B cell (primary cell): ENCODE measurements around the gene GABRG2. TPM values are rescaled to one million over a fixed set of nuclear protein-coding genes. Genes with fewer than 3 reads are reported as not detected.

Experiments
- ATAC-seq: fragments of 200-7000 bp; cut with Tn5 transposase; one replicate; pipeline ENCODE4 v1.10.0; 2021; ENCODE audit warnings: low read depth, mild to moderate bottlenecking, moderate number of reproducible peaks, moderate library complexity
- CTCF ChIA-PET: fragments of 350-600 bp; sonication (Branson Sonifier 250); formaldehyde crosslinking; loops from one replicate; lab custom pipeline; 2021; ENCODE audit warnings: antibody characterized with exemption, inconsistent platforms; lab: Charles Lee
- POLR2A ChIA-PET: fragments of 350-600 bp; sonication (Branson Sonifier 250); formaldehyde crosslinking; loops from one replicate; lab custom pipeline; 2021; ENCODE audit warnings: antibody characterized with exemption; lab: Charles Lee
- DNase-seq: peaks from one replicate; pipeline ENCODE4 v3.0.0; 2013
- H2AFZ ChIP-seq: 2 replicates; pipeline ENCODE4 v1.6.1; 2012; ENCODE audit warnings: mild to moderate bottlenecking, low read depth, low read length; ENCODE audit not compliant: insufficient read depth, poor library complexity, severe bottlenecking
- H3K27ac ChIP-seq, 2 donors: 1 replicate in 1 of 2; 2 replicates in 1 of 2; pipeline ENCODE4 v1.5.1; 2012 to 2013; ENCODE audit warnings: low read length in 2 of 2, mild to moderate bottlenecking in 2 of 2, moderate library complexity in 1 of 2
- H3K27me3 ChIP-seq, 4 experiments: fragments of 200-600 bp in 1 of 4; sonication (generic) in 1 of 4; replicated peaks in 1 of 4; 1 replicate in 2 of 4; 2 replicates in 2 of 4; pipeline versions ENCODE4 v1.6.1 to v1.7.0; 2013 to 2016; ENCODE audit warnings: low read length in 3 of 4, mild to moderate bottlenecking in 2 of 4, mixed read lengths in 1 of 4, moderate library complexity in 1 of 4; ENCODE audit not compliant: insufficient read depth in 4 of 4, control insufficient read depth in 3 of 4; ENCODE audit errors: control extremely low read depth in 1 of 4
- H3K36me3 ChIP-seq, 2 experiments: replicated peaks in 1 of 2; 1 replicate in 1 of 2; 2 replicates in 1 of 2; pipeline versions ENCODE4 v1.6.1 to v1.7.1; 2013; ENCODE audit warnings: low read length in 1 of 2; ENCODE audit not compliant: insufficient read depth in 2 of 2, control insufficient read depth in 1 of 2; ENCODE audit errors: control extremely low read depth in 1 of 2, extremely low read depth in 1 of 2
- H3K4me1 ChIP-seq, 2 donors: fragments of 200-600 bp in 1 of 2; sonication (generic) in 1 of 2; 1 replicate in 1 of 2; 2 replicates in 1 of 2; pipeline versions ENCODE4 v1.5.1 to v1.6.1; 2013 to 2017; ENCODE audit warnings: low read length in 2 of 2; ENCODE audit not compliant: control insufficient read depth in 2 of 2, insufficient read depth in 2 of 2
- H3K4me2 ChIP-seq: replicated peaks from 2 replicates; pipeline ENCODE3; 2012; ENCODE audit warnings: mild to moderate bottlenecking, low read depth, low read length; ENCODE audit not compliant: poor library complexity, severe bottlenecking
- H3K4me3 ChIP-seq, 5 experiments: fragments of 200-600 bp in 1 of 5; sonication (generic) in 1 of 5; 1 replicate in 3 of 5; 2 replicates in 2 of 5; pipeline versions ENCODE4 v1.5.1 to v1.7.0; 2011 to 2016; ENCODE audit warnings: low read length in 4 of 5, mild to moderate bottlenecking in 4 of 5, low read depth in 2 of 5, control low read depth in 1 of 5, moderate library complexity in 1 of 5; ENCODE audit not compliant: insufficient read depth in 1 of 5; ENCODE audit errors: control extremely low read depth in 1 of 5, extremely low read depth in 1 of 5
- H3K79me2 ChIP-seq: fragments of 200-600 bp; sonication (generic); one replicate; pipeline ENCODE4 v1.6.0; 2016; ENCODE audit warnings: low read length; ENCODE audit not compliant: control insufficient read depth, insufficient read depth
- H3K9ac ChIP-seq: fragments of 200-600 bp; sonication (generic); 2 replicates; pipeline ENCODE4 v1.6.1; 2017; ENCODE audit warnings: mild to moderate bottlenecking, low read length, moderate library complexity
- H3K9me3 ChIP-seq, 3 donors: one replicate each; pipeline versions ENCODE4 v1.6.1 to v1.7.1; 2013; ENCODE audit warnings: low read length in 2 of 3; ENCODE audit not compliant: control insufficient read depth in 2 of 3, insufficient read depth in 1 of 3; ENCODE audit errors: control extremely low read depth in 1 of 3
- H4K20me1 ChIP-seq: 2 replicates; pipeline ENCODE4 v1.6.0; 2012; ENCODE audit warnings: mild to moderate bottlenecking, low read length; ENCODE audit not compliant: insufficient read depth, control insufficient read depth, poor library complexity, severe bottlenecking
- H3K27ac Mint-ChIP-seq: one replicate; pipeline ENCODE4 v1.8.0; 2021; ENCODE audit warnings: mixed read lengths
- H3K27me3 Mint-ChIP-seq: one replicate; pipeline ENCODE4 v1.8.0; 2021; ENCODE audit warnings: mixed read lengths
- H3K4me1 Mint-ChIP-seq: one replicate; pipeline ENCODE4 v1.8.0; 2021; ENCODE audit warnings: mixed read lengths
- H3K4me3 Mint-ChIP-seq: one replicate; pipeline ENCODE4 v1.8.0; 2021; ENCODE audit warnings: mixed read lengths
- H3K9me3 Mint-ChIP-seq: one replicate; pipeline ENCODE4 v1.8.0; 2022; ENCODE audit warnings: mixed read lengths; ENCODE audit not compliant: insufficient read depth
- EZH2 ChIP-seq: IDR thresholded peaks from 2 replicates; pipeline ENCODE4 v1.6.1; 2012; ENCODE audit warnings: borderline replicate concordance, low read depth, mild to moderate bottlenecking, moderate library complexity, low read length; ENCODE audit not compliant: insufficient read depth, poor library complexity, severe bottlenecking
- WGBS: methylation state at CpG from one replicate; pipeline ENCODE4 v1.1.5; 2013; ENCODE audit warnings: missing lambda C conversion rate; ENCODE audit not compliant: insufficient coverage; 5-methylcytosine and 5-hydroxymethylcytosine counted together
- intact Hi-C: fragments of 100-400 bp; cut with micrococcal nuclease; formaldehyde crosslinking; loops from one replicate; pipeline ENCODE4 v1.10.0; 2022
- polyA plus RNA-seq: library from polyadenylated mRNA; depleted of rRNA; stranded (reverse); fragments of >200 nt; gene quantifications from 2 replicates; pipeline ENCODE4 v1.2.3, GENCODE V29; 2012
- total RNA-seq, 2 donors: library from RNA; stranded (reverse); fragments of 120-200 nt in 1 of 2; gene quantifications; 1 replicate in 1 of 2; 2 replicates in 1 of 2; pipeline versions ENCODE4 v1.2.3 to v1.2.4, GENCODE V29; 2013 to 2022
- TF ChIP-seq, protein P1 (sequence below): fragments of 200-600 bp; IDR thresholded peaks from one replicate; pipeline ENCODE4 v1.8.0; 2022; ENCODE audit warnings: antibody characterized with exemption, mild to moderate bottlenecking

The GABRG2 gene
- total and polyA plus RNA-seq, 2 donors (not counting 1 experiment from before 2014, with no cell fraction given), result not detected

DNA sequence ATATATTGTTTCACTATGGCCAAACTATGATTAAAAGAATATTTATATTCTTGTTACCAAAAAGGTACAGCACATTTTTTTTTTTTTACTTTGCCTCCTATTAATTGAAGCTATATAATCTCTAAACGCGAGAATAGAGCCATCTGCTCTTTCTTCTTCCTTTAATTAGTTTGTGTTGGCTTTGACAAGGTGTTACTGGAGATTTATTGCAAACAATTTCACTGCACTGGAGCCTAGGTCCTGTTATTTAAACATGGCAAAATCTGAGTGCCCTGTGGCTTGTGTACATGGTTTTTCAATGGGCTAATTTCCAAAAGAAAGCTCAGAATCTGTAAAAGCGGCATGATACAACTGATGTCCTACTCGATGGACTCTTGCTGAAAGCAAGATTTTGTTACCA, 40.8 kb upstream of the GABRG2 start:
- no CpG with 5 or more reads among the region's 4 CpGs for WGBS
- Mint-ChIP-seq H3K4me1 (no peaks in the 10 kb centered on the region), H3K27me3 (no peaks in the 10 kb centered on the region), H3K9me3 (peaks cover 2% of the 10 kb centered on the region), H3K4me3 (no peak overlapping the region), H3K27ac (no peak overlapping the region)
- Histone ChIP-seq H3K9me3 (no peaks in the 10 kb centered on the region), H3K36me3 (no peaks in the 10 kb centered on the region), H3K27me3 (no peaks in the 10 kb centered on the region), H3K4me3 (no peak overlapping the region), H3K79me2 (no peaks in the 10 kb centered on the region), H4K20me1 (no peaks in the 10 kb centered on the region), H3K27ac (no peak overlapping the region), H3K4me2 (no peak overlapping the region), H3K9ac (no peak overlapping the region), H2AFZ (no peak overlapping the region), H3K4me1 (no peaks in the 10 kb centered on the region)
- DNase-seq (no peak), ATAC-seq (no peak)
- intact Hi-C loops, result no loop called here
- CTCF ChIA-PET, result no interaction called here
- POLR2A ChIA-PET, result no interaction called here
- no peak for TF ChIP-seq EZH2
- TF ChIP-seq, protein P1, sequence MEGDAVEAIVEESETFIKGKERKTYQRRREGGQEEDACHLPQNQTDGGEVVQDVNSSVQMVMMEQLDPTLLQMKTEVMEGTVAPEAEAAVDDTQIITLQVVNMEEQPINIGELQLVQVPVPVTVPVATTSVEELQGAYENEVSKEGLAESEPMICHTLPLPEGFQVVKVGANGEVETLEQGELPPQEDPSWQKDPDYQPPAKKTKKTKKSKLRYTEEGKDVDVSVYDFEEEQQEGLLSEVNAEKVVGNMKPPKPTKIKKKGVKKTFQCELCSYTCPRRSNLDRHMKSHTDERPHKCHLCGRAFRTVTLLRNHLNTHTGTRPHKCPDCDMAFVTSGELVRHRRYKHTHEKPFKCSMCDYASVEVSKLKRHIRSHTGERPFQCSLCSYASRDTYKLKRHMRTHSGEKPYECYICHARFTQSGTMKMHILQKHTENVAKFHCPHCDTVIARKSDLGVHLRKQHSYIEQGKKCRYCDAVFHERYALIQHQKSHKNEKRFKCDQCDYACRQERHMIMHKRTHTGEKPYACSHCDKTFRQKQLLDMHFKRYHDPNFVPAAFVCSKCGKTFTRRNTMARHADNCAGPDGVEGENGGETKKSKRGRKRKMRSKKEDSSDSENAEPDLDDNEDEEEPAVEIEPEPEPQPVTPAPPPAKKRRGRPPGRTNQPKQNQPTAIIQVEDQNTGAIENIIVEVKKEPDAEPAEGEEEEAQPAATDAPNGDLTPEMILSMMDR, result no peak

DNA sequence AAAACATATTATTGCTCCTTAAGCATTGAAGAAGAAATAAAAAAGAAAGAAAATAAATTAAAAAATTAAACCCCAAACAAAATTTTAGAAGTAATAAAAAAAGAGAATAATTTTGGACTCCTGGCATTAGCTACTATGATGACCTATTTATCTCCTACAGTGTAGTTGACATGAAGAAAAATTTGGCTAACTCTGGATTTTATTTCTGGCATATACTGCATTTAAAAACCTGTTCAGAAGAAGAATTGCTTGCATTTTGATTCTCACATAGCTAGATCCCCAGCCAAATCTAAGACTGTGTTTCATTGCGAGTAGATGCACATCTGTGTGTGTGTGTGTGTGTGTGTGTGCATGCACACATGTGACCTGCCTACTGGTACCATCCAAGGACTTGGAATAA, 30.1 kb upstream of the GABRG2 start:
- Histone ChIP-seq H3K9me3 (no peaks in the 10 kb centered on the region), H3K79me2 (no peaks in the 10 kb centered on the region), H3K27ac (no peak overlapping the region), H3K4me2 (no peak overlapping the region), H3K4me3 (no peak overlapping the region), H3K4me1 (no peaks in the 10 kb centered on the region), H3K36me3 (no peaks in the 10 kb centered on the region), H3K27me3 (no peaks in the 10 kb centered on the region), H2AFZ (no peak overlapping the region), H3K9ac (no peak overlapping the region), H4K20me1 (no peaks in the 10 kb centered on the region)
- no peak for DNase-seq
- CTCF ChIA-PET, result no interaction called here
- ATAC-seq, result no peak
- no CpG with 5 or more reads among the region's 1 CpG for WGBS
- no peak overlapping the region for H3K27ac Mint-ChIP-seq
- TF ChIP-seq, protein P1, result no peak
- no peak for TF ChIP-seq EZH2
- POLR2A ChIA-PET, result no interaction called here
- H3K27me3 Mint-ChIP-seq, result no peaks in the 10 kb centered on the region
- H3K4me1 Mint-ChIP-seq, result no peaks in the 10 kb centered on the region
- no peak overlapping the region for H3K4me3 Mint-ChIP-seq
- intact Hi-C loops, result no loop called here
- no peaks in the 10 kb centered on the region for H3K9me3 Mint-ChIP-seq
